ENCODE measurements around the gene ATP2B3.
A peak's percentile ranks its signal among the peaks of the same experiment; 100 is the strongest.

The ATP2B3 gene

GRCh38 chrX:153501530-153501929 is 15.9 kb upstream of the ATP2B3 start:
- Histone ChIP-seq H3K9me3 (ENCODE audit: insufficient read depth, low read length) (no peaks in the 10 kb centered on the region), H3K4me1 (ENCODE audit: insufficient read depth, insufficient read length) (no peaks in the 10 kb centered on the region), H3K9ac (ENCODE audit: insufficient read length, low read depth) (no peak overlapping the region), H3K27me3 (ENCODE audit: insufficient read depth, insufficient read length) (no peaks in the 10 kb centered on the region), H3K36me3 (ENCODE audit: insufficient read depth, insufficient read length, low read length) (no peaks in the 10 kb centered on the region), H3K4me3 (ENCODE audit: insufficient read length, low read depth) (no peak overlapping the region)
- DNase-seq (ENCODE audit: low read depth, low spot score): no peak
- TF ChIP-seq YY1 (IDR thresholded peaks at IDR 0.05; ENCODE audit: insufficient read depth, insufficient read length): no peak
- TF ChIP-seq ZNF274 (IDR thresholded peaks at IDR 0.05; ENCODE audit: low read depth, low read length): no peak

GRCh38 chrX:153502131-153502530 is 15.3 kb upstream of the ATP2B3 start:
- TF ChIP-seq ZNF274 (IDR thresholded peaks at IDR 0.05; ENCODE audit: low read depth, low read length) (no peak), YY1 (IDR thresholded peaks at IDR 0.05; ENCODE audit: insufficient read depth, insufficient read length) (no peak), SUZ12 (IDR thresholded peaks at IDR 0.05; ENCODE audit: extremely low read depth, insufficient read depth, insufficient read length) (no peak)
- H3K4me1 ChIP-seq (ENCODE audit: insufficient read depth, insufficient read length): no peaks in the 10 kb centered on the region

GRCh38 chrX:153502796-153503195 is 14.6 kb upstream of the ATP2B3 start:
- DNase-seq (ENCODE audit: low read depth, low spot score): no peak
- no peaks in the 10 kb centered on the region for H3K9me3 ChIP-seq (ENCODE audit: insufficient read depth, low read length)

More at GRCh38 chrX:153502131-153502530, 15.3 kb upstream of the ATP2B3 start:
- H3K4me3 ChIP-seq (ENCODE audit: insufficient read length, low read depth): no peak overlapping the region
- no peaks in the 10 kb centered on the region for H3K36me3 ChIP-seq (ENCODE audit: insufficient read depth, insufficient read length, low read length)
- no peak for DNase-seq (ENCODE audit: low read depth, low spot score)
- no peaks in the 10 kb centered on the region for H3K27me3 ChIP-seq (ENCODE audit: insufficient read depth, insufficient read length)
- H3K9ac ChIP-seq (ENCODE audit: insufficient read length, low read depth): no peak overlapping the region
- no peaks in the 10 kb centered on the region for H3K9me3 ChIP-seq (ENCODE audit: insufficient read depth, low read length)

DNA sequence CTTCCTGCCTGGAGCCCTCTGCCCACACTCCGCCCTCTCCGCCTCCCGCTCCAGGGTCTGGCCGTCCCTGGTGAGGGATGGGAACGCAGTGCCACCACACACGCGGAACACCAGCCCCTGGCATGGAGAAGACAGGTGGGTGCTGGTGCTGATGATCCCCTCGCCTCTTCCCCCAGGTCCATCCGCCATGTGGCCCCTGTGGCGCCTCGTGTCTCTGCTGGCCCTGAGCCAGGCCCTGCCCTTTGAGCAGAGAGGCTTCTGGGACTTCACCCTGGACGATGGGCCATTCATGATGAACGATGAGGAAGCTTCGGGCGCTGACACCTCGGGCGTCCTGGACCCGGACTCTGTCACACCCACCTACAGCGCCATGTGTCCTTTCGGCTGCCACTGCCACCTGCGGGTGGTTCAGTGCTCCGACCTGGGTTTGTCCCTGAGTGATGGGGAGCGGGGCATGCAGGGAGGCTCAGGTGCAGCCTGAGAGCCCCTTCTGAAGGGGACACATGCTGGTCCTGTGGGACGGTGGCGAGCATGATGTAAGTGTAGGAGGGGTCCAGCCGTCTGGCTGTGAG is 12.9 kb upstream of the ATP2B3 start:
- no peak for DNase-seq (ENCODE audit: low read depth, low spot score)
- H3K9me3 ChIP-seq (ENCODE audit: insufficient read depth, low read length): no peaks in the 10 kb centered on the region

More at GRCh38 chrX:153502796-153503195, 14.6 kb upstream of the ATP2B3 start:
- no peak for TF ChIP-seq ZNF274 (IDR thresholded peaks at IDR 0.05; ENCODE audit: low read depth, low read length)
- TF ChIP-seq SUZ12 (IDR thresholded peaks at IDR 0.05; ENCODE audit: extremely low read depth, insufficient read depth, insufficient read length): no peak
- no peak for TF ChIP-seq YY1 (IDR thresholded peaks at IDR 0.05; ENCODE audit: insufficient read depth, insufficient read length)
- no peak overlapping the region for H3K4me3 ChIP-seq (ENCODE audit: insufficient read length, low read depth)
- H3K4me1 ChIP-seq (ENCODE audit: insufficient read depth, insufficient read length): peaks cover 1% of the 10 kb centered on the region
- H3K9ac ChIP-seq (ENCODE audit: insufficient read length, low read depth): no peak overlapping the region
- H3K36me3 ChIP-seq (ENCODE audit: insufficient read depth, insufficient read length, low read length): no peaks in the 10 kb centered on the region
- H3K27me3 ChIP-seq (ENCODE audit: insufficient read depth, insufficient read length): no peaks in the 10 kb centered on the region

GRCh38 chrX:153505361-153505760 is 12.1 kb upstream of the ATP2B3 start:
- Histone ChIP-seq H3K4me3 (ENCODE audit: insufficient read length, low read depth) (no peak overlapping the region), H3K27me3 (ENCODE audit: insufficient read depth, insufficient read length) (no peaks in the 10 kb centered on the region), H3K36me3 (ENCODE audit: insufficient read depth, insufficient read length, low read length) (no peaks in the 10 kb centered on the region), H3K9ac (ENCODE audit: insufficient read length, low read depth) (no peak overlapping the region), H3K4me1 (ENCODE audit: insufficient read depth, insufficient read length) (peaks cover 3% of the 10 kb centered on the region), H3K9me3 (ENCODE audit: insufficient read depth, low read length) (no peaks in the 10 kb centered on the region)
- TF ChIP-seq SUZ12 (IDR thresholded peaks at IDR 0.05; ENCODE audit: extremely low read depth, insufficient read depth, insufficient read length) (no peak), YY1 (IDR thresholded peaks at IDR 0.05; ENCODE audit: insufficient read depth, insufficient read length) (no peak), ZNF274 (IDR thresholded peaks at IDR 0.05; ENCODE audit: low read depth, low read length) (no peak)
- no peak for DNase-seq (ENCODE audit: low read depth, low spot score)

More for the DNA sequence above, 12.9 kb upstream of the ATP2B3 start:
- Histone ChIP-seq H3K36me3 (ENCODE audit: insufficient read depth, insufficient read length, low read length) (no peaks in the 10 kb centered on the region), H3K9ac (ENCODE audit: insufficient read length, low read depth) (no peak overlapping the region), H3K4me3 (ENCODE audit: insufficient read length, low read depth) (no peak overlapping the region), H3K27me3 (ENCODE audit: insufficient read depth, insufficient read length) (no peaks in the 10 kb centered on the region), H3K4me1 (ENCODE audit: insufficient read depth, insufficient read length) (peaks cover 3% of the 10 kb centered on the region)
- no peak for TF ChIP-seq ZNF274 (IDR thresholded peaks at IDR 0.05; ENCODE audit: low read depth, low read length)
- no peak for TF ChIP-seq SUZ12 (IDR thresholded peaks at IDR 0.05; ENCODE audit: extremely low read depth, insufficient read depth, insufficient read length)
- TF ChIP-seq YY1 (IDR thresholded peaks at IDR 0.05; ENCODE audit: insufficient read depth, insufficient read length): no peak

- H3K9me3 ChIP-seq (ENCODE audit: insufficient read depth, low read length): no peaks in the 10 kb centered on the region
- TF ChIP-seq ZNF274 (IDR thresholded peaks at IDR 0.05; ENCODE audit: low read depth, low read length) (no peak), YY1 (IDR thresholded peaks at IDR 0.05; ENCODE audit: insufficient read depth, insufficient read length) (no peak), SUZ12 (IDR thresholded peaks at IDR 0.05; ENCODE audit: extremely low read depth, insufficient read depth, insufficient read length) (no peak)
Measured at GRCh38 chrX:153507484-153508178, 9.8 kb upstream of the ATP2B3 start.

GRCh38 chrX:153509592-153509991 is 7.8 kb upstream of the ATP2B3 start:
- Histone ChIP-seq H3K4me1 (ENCODE audit: insufficient read depth, insufficient read length) (peaks cover 3% of the 10 kb centered on the region), H3K27me3 (ENCODE audit: insufficient read depth, insufficient read length) (peaks cover 1% of the 10 kb centered on the region), H3K9me3 (ENCODE audit: insufficient read depth, low read length) (no peaks in the 10 kb centered on the region), H3K36me3 (ENCODE audit: insufficient read depth, insufficient read length, low read length) (no peaks in the 10 kb centered on the region), H3K4me3 (ENCODE audit: insufficient read length, low read depth) (no peak overlapping the region), H3K9ac (ENCODE audit: insufficient read length, low read depth) (no peak overlapping the region)
- no peak for DNase-seq (ENCODE audit: low read depth, low spot score)
- no peak for TF ChIP-seq YY1 (IDR thresholded peaks at IDR 0.05; ENCODE audit: insufficient read depth, insufficient read length)
- no peak for TF ChIP-seq SUZ12 (IDR thresholded peaks at IDR 0.05; ENCODE audit: extremely low read depth, insufficient read depth, insufficient read length)
- TF ChIP-seq ZNF274 (IDR thresholded peaks at IDR 0.05; ENCODE audit: low read depth, low read length): no peak

More at GRCh38 chrX:153507484-153508178, 9.8 kb upstream of the ATP2B3 start:
- DNase-seq (ENCODE audit: low read depth, low spot score): peak; percentile 39
- Histone ChIP-seq H3K9ac (ENCODE audit: insufficient read length, low read depth) (no peak overlapping the region), H3K4me1 (ENCODE audit: insufficient read depth, insufficient read length) (peaks cover 3% of the 10 kb centered on the region), H3K27me3 (ENCODE audit: insufficient read depth, insufficient read length) (no peaks in the 10 kb centered on the region), H3K4me3 (ENCODE audit: insufficient read length, low read depth) (no peak overlapping the region), H3K36me3 (ENCODE audit: insufficient read depth, insufficient read length, low read length) (no peaks in the 10 kb centered on the region)

Measured in NT2/D1 (cell line).